ENCODE measurements around the gene UBAP1L. TPM values are rescaled to one million over a fixed set of nuclear protein-coding genes. Genes with fewer than 3 reads are reported as not detected.
A peak's percentile ranks its signal among the peaks of the same experiment; 100 is the strongest.

The UBAP1L gene
- total RNA-seq, 1 donor from 2014 or later = 2.3 TPM

DNA sequence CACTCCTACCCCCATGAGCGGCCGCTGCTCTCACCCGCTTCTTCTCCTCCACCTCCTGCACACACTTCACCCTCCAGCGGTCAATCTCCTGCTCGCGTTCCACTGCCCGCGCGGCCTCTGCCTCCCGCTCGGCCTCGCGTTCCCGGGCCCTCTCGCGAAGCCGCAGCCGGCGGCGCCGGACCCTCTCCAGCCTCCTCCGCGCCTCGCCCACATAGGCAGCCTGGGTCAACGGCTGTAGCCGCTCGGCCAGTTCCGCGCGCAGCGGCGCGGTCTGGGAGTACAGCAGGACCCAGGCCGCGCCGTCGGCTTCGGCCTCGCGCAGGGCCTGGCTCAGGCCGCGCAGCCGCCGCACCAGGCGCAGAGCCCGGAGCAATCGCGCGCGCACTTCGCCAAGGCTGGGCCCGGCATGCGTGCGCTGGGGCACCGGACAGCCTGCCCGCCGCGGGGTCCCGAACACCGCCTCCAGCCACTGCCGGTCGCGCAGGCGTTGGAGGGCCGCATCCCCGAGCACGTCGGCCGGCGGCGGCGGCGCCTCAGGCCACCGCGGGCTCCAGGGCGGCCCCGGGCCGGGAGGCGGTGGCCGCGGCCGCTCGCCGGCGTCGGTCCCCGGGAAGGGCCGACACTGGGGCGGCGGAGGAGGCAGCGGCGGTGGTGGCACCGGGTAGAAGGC, 18.0 kb upstream of the UBAP1L start:
- no peak for DNase-seq (ENCODE audit: low spot score)
- peak overlapping the region; percentile 85 for H3K4me3 Mint-ChIP-seq (ENCODE audit: unreplicated experiment)
- no peaks in the 10 kb centered on the region for H3K9me3 Mint-ChIP-seq (ENCODE audit: low read depth)

DNA sequence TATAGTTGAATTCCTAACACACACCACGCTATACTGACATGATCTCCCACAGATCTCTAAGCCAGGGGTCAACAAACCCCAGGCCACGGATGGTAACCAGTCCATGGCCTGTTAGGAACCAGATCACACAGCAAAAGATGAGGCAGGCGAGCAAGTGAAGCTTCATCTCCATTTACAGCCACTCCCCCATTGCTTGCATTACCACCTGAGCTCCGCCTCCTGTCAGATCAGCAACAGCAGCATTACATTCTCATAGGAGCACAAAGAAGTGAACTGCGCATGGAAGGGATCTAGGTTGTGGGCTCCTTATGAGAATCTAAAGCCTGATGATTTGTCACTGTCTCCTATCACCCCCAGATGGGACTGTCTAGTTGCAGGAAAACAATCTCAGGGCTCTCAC, 15.9 kb upstream of the UBAP1L start:
- no peak for DNase-seq (ENCODE audit: low spot score)
- H3K27ac Mint-ChIP-seq (ENCODE audit: unreplicated experiment) = no peak overlapping the region
- H3K4me3 Mint-ChIP-seq (ENCODE audit: unreplicated experiment) = no peak overlapping the region
- peaks cover 16% of the 10 kb centered on the region for H3K36me3 Mint-ChIP-seq (ENCODE audit: low read depth)
- H3K9me3 Mint-ChIP-seq (ENCODE audit: low read depth) = no peaks in the 10 kb centered on the region
- TF ChIP-seq, protein P1, sequence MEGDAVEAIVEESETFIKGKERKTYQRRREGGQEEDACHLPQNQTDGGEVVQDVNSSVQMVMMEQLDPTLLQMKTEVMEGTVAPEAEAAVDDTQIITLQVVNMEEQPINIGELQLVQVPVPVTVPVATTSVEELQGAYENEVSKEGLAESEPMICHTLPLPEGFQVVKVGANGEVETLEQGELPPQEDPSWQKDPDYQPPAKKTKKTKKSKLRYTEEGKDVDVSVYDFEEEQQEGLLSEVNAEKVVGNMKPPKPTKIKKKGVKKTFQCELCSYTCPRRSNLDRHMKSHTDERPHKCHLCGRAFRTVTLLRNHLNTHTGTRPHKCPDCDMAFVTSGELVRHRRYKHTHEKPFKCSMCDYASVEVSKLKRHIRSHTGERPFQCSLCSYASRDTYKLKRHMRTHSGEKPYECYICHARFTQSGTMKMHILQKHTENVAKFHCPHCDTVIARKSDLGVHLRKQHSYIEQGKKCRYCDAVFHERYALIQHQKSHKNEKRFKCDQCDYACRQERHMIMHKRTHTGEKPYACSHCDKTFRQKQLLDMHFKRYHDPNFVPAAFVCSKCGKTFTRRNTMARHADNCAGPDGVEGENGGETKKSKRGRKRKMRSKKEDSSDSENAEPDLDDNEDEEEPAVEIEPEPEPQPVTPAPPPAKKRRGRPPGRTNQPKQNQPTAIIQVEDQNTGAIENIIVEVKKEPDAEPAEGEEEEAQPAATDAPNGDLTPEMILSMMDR (IDR thresholded peaks at IDR 0.05) = no peak
- H3K27me3 Mint-ChIP-seq (ENCODE audit: low read depth) = no peaks in the 10 kb centered on the region
- peaks cover 25% of the 10 kb centered on the region for H3K4me1 Mint-ChIP-seq (ENCODE audit: low read depth)

More for the DNA sequence above, 18.0 kb upstream of the UBAP1L start:
- Mint-ChIP-seq H3K27ac (ENCODE audit: unreplicated experiment) (peak overlapping the region; percentile 85), H3K27me3 (ENCODE audit: low read depth) (no peaks in the 10 kb centered on the region), H3K4me1 (ENCODE audit: low read depth) (peaks cover 25% of the 10 kb centered on the region), H3K36me3 (ENCODE audit: low read depth) (peaks cover 6% of the 10 kb centered on the region)
- TF ChIP-seq, protein P1 (IDR thresholded peaks at IDR 0.05) = peak; percentile 17

DNA sequence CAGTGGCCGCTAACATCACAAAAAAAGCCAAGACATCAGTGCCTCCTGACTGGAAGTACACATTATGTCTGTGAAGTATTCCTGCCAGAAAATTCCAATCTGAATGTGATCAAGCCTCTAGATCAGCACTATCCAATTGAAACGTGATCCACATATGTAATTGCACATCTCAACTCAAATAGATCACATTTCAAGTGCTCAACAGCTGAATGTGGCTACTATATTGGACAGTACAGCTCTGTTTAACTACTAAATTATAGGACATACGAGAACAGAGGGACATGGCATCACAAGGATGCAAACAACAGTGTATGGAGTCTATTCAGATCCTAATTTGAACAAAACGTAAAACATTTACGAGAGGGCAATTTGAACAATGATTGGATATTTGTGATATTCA, 542 bp upstream of the UBAP1L start:
- Mint-ChIP-seq H3K36me3 (ENCODE audit: low read depth) (peaks cover 33% of the 10 kb centered on the region), H3K9me3 (ENCODE audit: low read depth) (no peaks in the 10 kb centered on the region), H3K4me3 (ENCODE audit: unreplicated experiment) (no peak overlapping the region), H3K27ac (ENCODE audit: unreplicated experiment) (no peak overlapping the region), H3K27me3 (ENCODE audit: low read depth) (no peaks in the 10 kb centered on the region), H3K4me1 (ENCODE audit: low read depth) (peaks cover 3% of the 10 kb centered on the region)
- TF ChIP-seq, protein P1 (IDR thresholded peaks at IDR 0.05) = no peak
- no peak for DNase-seq (ENCODE audit: low spot score)

DNA sequence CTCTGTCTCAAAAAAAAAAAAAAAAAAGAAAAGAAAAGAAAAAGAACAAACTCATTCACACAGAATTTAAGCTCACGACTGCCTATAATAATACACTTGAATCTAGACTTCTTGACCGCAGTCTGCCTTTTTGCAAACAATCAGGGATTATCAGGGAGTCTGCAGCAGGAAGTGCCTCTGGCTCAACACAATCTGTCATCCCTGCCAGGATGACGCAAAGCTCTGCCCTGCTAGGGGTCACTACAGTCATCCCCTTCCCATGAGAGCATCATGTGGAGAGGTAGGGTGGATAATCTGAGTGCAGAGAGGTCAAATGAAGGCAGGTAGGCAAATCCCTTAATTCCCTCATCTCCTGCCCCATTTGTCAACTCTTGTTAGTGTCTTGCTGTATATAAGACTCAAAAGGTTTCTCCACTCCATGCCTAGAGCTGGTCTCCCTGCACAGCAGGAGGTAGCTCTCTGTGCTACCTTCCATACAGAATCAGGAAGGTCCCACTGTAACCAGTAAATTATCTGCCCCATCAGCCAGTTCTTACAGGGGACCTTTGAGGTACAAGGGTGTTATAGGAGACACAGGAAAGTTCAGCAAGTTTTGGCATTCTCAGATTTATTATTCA, 4.2 kb downstream of the UBAP1L start:
- H3K36me3 Mint-ChIP-seq (ENCODE audit: low read depth) = peaks cover 13% of the 10 kb centered on the region
- H3K9me3 Mint-ChIP-seq (ENCODE audit: low read depth) = no peaks in the 10 kb centered on the region
- no peak for DNase-seq (ENCODE audit: low spot score)
- H3K4me1 Mint-ChIP-seq (ENCODE audit: low read depth) = peaks cover 3% of the 10 kb centered on the region
- no peak overlapping the region for H3K4me3 Mint-ChIP-seq (ENCODE audit: unreplicated experiment)
- H3K27ac Mint-ChIP-seq (ENCODE audit: unreplicated experiment) = no peak overlapping the region
- no peaks in the 10 kb centered on the region for H3K27me3 Mint-ChIP-seq (ENCODE audit: low read depth)
- TF ChIP-seq, protein P1 (IDR thresholded peaks at IDR 0.05) = no peak

DNA sequence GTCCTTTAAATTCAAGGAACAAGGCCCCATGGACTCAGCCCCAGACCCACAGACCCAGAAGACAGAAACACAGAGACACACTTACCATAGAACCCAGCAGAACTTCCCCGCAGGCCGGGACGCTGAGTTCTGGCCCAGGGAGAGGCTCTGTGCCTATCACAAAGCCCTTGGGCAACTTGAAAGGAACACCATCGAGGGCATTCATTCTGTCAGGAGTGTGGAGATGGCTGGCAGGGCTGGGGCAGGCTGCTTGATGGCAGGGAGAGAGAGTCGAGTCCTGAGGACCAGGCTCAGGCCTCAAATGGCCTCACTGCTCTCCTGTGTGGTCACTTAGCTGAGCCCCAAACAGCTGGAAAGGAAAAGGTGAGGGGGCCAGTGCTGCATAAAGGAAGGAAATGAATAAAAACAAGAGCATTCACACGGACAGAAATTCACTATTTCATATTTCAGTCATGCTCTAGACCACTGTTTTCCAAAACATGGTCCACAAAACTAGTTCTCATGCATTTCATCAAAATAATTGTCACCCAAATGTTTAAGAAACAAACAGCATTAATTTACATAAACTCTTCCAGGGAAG, 8.9 kb downstream of the UBAP1L start:
- TF ChIP-seq, protein P1 (IDR thresholded peaks at IDR 0.05) = no peak
- no peak for DNase-seq (ENCODE audit: low spot score)
- Mint-ChIP-seq H3K4me3 (ENCODE audit: unreplicated experiment) (no peak overlapping the region), H3K27me3 (ENCODE audit: low read depth) (no peaks in the 10 kb centered on the region), H3K27ac (ENCODE audit: unreplicated experiment) (no peak overlapping the region), H3K4me1 (ENCODE audit: low read depth) (peaks cover 3% of the 10 kb centered on the region), H3K9me3 (ENCODE audit: low read depth) (no peaks in the 10 kb centered on the region), H3K36me3 (ENCODE audit: low read depth) (peaks cover 13% of the 10 kb centered on the region)

Measured in chondrocyte (in vitro differentiated cells).